HFFc6 (cell line): ENCODE data around the gene GMIP. TPM values are rescaled to one million over a fixed set of nuclear protein-coding genes. Genes with fewer than 3 reads are reported as not detected.

Experiments used
- DNase-seq: peaks from one replicate; pipeline ENCODE4 v3.0.0-alpha.2; 2018
- H3K27ac Mint-ChIP-seq: 2 replicates; pipeline ENCODE4 v1.8.0; 2020; ENCODE audit warnings: mild to moderate bottlenecking, mixed read lengths
- H3K27me3 Mint-ChIP-seq: 2 replicates; pipeline ENCODE4 v1.8.0; 2021; ENCODE audit warnings: mild to moderate bottlenecking, moderate library complexity, mixed read lengths; ENCODE audit not compliant: insufficient read depth
- H3K36me3 Mint-ChIP-seq: 2 replicates; pipeline ENCODE4 v1.8.0; 2021; ENCODE audit warnings: low read depth, mixed read lengths
- H3K4me1 Mint-ChIP-seq: 2 replicates; pipeline ENCODE4 v1.8.0; 2020; ENCODE audit warnings: low read depth, mixed read lengths
- H3K4me3 Mint-ChIP-seq: 2 replicates; pipeline ENCODE4 v1.8.0; 2020; ENCODE audit warnings: mild to moderate bottlenecking, moderate library complexity, mixed read lengths
- H3K9me3 Mint-ChIP-seq: 2 replicates; pipeline ENCODE4 v1.8.0; 2020; ENCODE audit warnings: mild to moderate bottlenecking, mixed read lengths
- total RNA-seq, 6 experiments: library from RNA; stranded (reverse); fragmentation: NEBNext Ultra II Directional; extraction: Animal tissue kit (Norgen Biotek cat#: 25700); gene quantifications; 2 replicates in 1 of 6; 3 replicates in 5 of 6; pipeline ENCODE4 v1.2.3, GENCODE V29; 2021
- TF ChIP-seq, protein P1 (sequence below): fragments of 200-600 bp; sonication (generic); IDR thresholded peaks from 2 replicates; pipeline ENCODE4 v1.5.0; 2021; ENCODE audit warnings: antibody characterized with exemption, mild to moderate bottlenecking

The GMIP gene
- total RNA-seq, 6 experiments from 2014 or later: 11.5 to 16.7 (median 13.9) TPM

DNA sequence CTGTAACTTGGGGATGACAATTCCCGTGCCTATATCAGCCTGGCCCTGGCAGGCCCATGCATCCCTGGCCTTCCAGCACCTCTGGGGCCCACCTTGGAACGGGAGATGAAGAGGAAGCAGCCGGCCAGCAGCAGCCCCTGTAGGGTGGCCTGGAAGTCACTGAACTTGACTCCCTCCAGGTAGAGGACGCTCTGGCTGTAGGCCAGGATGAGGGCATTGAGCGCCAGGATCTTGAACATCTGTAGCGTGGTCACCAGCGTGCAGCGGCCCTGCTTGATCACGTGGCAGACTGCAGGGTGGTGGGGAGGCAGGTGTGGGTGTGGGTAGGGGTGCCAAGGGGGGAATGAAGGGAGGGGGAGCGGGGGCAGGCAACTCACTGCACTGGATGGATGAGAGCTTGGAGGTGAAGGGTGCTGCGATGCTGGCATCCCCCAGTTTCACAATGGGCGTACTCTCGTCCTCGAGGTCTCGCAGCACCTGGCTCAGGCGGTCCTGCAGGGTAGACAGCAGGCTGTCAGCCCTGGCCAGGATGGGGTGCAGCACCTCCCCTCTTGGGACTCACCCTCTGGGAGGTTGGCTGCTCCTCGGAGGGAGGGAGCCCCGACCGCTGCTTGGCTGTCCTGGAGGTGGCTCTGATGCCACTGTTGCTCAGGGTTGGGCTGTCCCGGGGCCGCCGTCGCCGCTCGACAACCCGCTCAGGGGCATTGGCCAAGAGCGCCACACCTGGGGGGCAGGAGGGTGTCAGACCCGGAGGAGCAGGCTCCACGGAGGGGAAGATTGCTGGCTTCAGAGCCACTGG is 3.8 kb upstream of the GMIP start:
- H3K27ac Mint-ChIP-seq: no peak overlapping the region
- H3K36me3 Mint-ChIP-seq: peaks cover 4% of the 10 kb centered on the region; the same call in 1 of the 2 replicates
- no peak overlapping the region for H3K4me3 Mint-ChIP-seq
- DNase-seq: no peak
- TF ChIP-seq, protein P1, sequence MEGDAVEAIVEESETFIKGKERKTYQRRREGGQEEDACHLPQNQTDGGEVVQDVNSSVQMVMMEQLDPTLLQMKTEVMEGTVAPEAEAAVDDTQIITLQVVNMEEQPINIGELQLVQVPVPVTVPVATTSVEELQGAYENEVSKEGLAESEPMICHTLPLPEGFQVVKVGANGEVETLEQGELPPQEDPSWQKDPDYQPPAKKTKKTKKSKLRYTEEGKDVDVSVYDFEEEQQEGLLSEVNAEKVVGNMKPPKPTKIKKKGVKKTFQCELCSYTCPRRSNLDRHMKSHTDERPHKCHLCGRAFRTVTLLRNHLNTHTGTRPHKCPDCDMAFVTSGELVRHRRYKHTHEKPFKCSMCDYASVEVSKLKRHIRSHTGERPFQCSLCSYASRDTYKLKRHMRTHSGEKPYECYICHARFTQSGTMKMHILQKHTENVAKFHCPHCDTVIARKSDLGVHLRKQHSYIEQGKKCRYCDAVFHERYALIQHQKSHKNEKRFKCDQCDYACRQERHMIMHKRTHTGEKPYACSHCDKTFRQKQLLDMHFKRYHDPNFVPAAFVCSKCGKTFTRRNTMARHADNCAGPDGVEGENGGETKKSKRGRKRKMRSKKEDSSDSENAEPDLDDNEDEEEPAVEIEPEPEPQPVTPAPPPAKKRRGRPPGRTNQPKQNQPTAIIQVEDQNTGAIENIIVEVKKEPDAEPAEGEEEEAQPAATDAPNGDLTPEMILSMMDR: no peak
- H3K27me3 Mint-ChIP-seq: peaks cover 5% of the 10 kb centered on the region; the same call in 1 of the 2 replicates
- H3K9me3 Mint-ChIP-seq: no peaks in the 10 kb centered on the region
- peaks cover 11% of the 10 kb centered on the region for H3K4me1 Mint-ChIP-seq

DNA sequence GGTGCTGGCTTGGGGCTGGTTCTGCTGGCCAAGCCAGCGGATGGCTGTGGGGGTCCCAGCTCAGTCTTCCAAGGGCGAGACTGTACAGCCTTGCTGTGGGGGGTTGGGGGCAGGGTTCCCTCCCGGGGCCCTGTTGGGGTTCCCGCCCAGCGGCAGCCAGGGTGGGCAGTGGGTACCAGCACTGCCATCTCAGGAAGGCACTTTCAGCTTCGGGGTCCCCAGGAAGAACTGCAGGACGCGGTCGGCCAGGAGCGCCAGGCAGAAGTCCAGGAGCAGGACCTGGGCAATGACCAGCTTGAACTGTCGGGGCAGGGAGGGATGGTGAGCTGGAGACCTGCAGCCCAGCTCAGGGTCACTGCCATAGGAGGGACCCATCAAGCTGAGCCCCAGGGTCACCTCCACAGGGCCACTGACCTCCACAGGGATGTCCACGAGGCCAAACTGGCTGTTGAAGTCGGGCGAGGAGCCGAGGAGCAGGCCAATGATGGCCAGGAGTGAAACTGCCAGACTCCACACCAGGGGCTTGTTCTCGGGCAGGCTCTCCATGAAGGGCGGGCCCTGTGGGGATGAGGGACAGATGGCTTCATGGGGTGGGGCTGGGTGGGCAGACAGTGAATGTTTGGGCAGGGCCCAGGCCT is 1.9 kb upstream of the GMIP start:
- peaks cover 5% of the 10 kb centered on the region; the same call in 1 of the 2 replicates for H3K27me3 Mint-ChIP-seq
- no peak for DNase-seq
- no peaks in the 10 kb centered on the region; the same call in 1 of the 2 replicates for H3K36me3 Mint-ChIP-seq
- H3K27ac Mint-ChIP-seq: no peak overlapping the region
- TF ChIP-seq, protein P1: no peak
- no peaks in the 10 kb centered on the region for H3K9me3 Mint-ChIP-seq
- H3K4me1 Mint-ChIP-seq: peaks cover 16% of the 10 kb centered on the region
- H3K4me3 Mint-ChIP-seq: no peak overlapping the region

DNA sequence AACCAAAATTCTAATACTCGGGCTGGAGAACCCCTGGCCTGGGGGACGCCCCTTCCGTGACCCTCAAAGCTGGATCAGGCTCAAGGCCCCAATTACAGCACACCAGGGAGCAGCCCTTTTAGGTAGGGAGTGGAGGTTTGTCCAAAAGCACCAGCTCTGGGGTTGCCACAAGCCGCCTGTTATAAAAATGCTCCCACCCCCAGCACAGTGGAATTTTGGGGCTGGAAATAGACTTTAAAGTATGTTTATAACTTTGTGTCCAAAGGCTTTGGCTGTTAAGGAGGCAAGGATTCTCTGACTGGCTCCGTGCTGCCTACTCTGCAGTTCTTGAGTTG is 564 bp upstream of the GMIP start:
- peaks cover 16% of the 10 kb centered on the region for H3K4me1 Mint-ChIP-seq
- DNase-seq: no peak
- TF ChIP-seq, protein P1: peak; percentile 72
- H3K4me3 Mint-ChIP-seq: peak overlapping the region; percentile 93
- no peaks in the 10 kb centered on the region for H3K9me3 Mint-ChIP-seq
- peak overlapping the region; percentile 79 for H3K27ac Mint-ChIP-seq
- H3K36me3 Mint-ChIP-seq: no peaks in the 10 kb centered on the region
- peaks cover 5% of the 10 kb centered on the region; the same call in 1 of the 2 replicates for H3K27me3 Mint-ChIP-seq

DNA sequence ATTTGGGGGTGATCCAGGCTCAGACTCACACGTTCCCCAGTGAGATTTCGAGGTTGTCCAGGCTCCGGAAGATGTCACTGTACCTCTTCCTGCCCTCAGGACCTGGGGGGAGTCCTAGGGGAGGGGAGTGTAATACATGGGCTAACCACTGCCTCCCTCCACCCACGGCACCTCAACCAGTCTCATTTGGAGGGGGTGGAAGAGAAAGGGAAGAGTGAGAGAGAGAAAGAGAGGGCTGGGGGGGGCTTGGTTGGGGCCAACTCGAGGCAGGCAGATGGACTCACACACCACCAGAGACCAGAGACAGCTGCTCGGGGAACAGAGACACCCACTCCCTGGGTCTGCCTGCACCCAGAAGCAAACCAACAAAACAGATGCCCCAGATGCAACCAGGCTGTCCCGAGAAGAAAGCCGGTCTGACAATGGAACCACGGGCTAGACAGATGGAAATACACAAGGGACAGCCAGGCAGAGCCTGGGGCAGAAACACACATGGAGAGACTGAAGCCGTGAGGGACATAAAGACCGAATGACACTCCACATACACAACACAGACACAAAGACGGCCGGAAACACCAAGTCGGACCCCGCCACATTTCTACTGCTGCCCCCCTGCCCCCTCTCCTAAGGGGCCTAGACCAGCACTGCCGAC is 825 bp downstream of the GMIP start:
- peak overlapping the region; percentile 93 for H3K4me3 Mint-ChIP-seq
- H3K27ac Mint-ChIP-seq: peak overlapping the region; percentile 79
- peaks cover 5% of the 10 kb centered on the region; the same call in 1 of the 2 replicates for H3K27me3 Mint-ChIP-seq
- peaks cover 4% of the 10 kb centered on the region; the same call in 1 of the 2 replicates for H3K36me3 Mint-ChIP-seq
- H3K4me1 Mint-ChIP-seq: peaks cover 16% of the 10 kb centered on the region
- H3K9me3 Mint-ChIP-seq: no peaks in the 10 kb centered on the region
- no peak for DNase-seq
- TF ChIP-seq, protein P1: no peak

DNA sequence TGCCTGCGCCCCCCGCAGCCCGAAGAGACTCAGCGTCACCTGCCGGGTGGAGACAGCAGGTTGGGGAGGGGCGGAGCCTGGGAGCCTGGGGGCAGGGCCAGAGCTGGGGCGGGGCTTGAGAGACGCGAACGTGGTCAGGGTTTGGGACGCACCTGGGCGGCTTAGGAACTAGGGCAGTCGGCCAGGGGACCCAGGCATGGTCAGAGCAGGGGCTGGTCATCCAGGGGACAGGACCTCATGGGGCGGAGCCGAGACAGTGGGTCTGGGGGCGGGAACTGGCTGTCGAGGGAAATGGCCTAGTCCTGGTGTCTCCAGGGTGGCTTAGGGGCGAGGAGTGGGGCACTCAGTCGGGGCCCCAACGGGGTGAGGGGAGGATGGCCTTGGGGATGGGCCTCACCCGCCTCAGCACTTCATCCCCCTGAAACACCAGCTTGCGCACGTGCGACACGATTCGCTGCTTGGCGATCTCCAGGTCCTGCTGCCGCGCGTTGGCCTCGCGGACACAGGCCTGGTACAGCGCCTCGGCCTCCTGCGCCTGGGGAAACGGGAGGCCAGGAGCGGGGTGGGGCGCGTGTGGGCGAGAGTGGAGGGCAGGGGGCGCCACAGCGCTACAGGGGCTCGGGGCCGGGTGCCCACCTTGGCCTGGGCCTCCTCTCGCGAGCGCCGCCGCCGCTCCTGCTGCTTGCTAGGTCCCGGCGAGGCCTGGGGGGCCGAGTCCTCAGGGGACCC is 5.8 kb downstream of the GMIP start:
- TF ChIP-seq, protein P1: peak; percentile 38
- no peak for DNase-seq
- Mint-ChIP-seq H3K27me3 (no peaks in the 10 kb centered on the region), H3K9me3 (no peaks in the 10 kb centered on the region), H3K27ac (no peak overlapping the region), H3K4me1 (peaks cover 9% of the 10 kb centered on the region), H3K4me3 (no peak overlapping the region), H3K36me3 (peaks cover 28% of the 10 kb centered on the region)
